NCI-H1417 (cell line): ENCODE data around the gene CLSTN1.
"Not testable (repeated sequence)": the region's sequence is repeated elsewhere in the genome, so short reads cannot be mapped to it uniquely, and the experiment has no call there.

Experiments used
- DNase-seq, 3 experiments: peaks; one replicate each; lab custom pipeline; 2025; lab: John Stamatoyannopoulos, UW

The CLSTN1 gene

DNA sequence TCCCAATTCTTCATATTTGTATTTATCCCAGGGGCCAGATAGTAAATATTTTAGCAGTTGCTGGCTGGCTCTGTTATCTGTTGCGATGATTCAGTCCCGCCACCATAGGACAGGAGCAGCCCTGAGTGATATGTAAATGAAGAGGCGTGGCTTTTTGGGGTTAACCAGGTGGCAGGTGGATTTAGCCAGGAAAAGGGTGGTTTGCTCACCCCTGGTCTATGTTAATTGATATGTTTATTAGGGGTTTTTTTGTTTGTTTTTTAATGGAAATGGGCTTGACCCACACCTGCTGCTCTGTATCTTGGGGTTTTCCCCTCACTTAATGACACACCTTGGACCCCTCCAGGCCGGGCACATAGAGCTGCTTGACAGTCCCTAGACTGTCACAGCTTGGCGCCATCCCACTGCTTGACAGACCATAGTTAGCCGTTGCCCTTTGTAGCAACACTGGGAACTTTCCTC is 109.5 kb downstream of the CLSTN1 start:
- no peak for DNase-seq

DNA sequence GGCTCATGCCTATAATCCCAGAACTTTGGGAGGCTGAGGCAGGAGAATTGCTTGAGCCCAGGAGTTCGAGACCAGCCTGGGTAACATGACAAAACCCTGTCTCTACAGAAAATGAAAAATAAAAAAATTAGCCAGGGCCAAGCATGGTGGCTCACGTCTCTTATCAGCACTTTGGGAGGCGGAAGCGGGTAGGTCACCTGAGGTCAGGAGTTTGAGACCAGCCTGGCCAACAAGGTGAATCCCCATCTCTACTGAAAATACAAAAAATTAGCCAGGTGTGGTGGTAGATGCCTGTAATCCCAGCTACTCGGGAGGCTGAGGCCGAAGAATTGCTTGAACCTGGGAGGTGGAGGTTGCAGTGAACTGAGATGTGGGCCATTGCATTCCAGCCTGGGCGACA is 111.0 kb downstream of the CLSTN1 start:
- DNase-seq = not testable (repeated sequence)

DNA sequence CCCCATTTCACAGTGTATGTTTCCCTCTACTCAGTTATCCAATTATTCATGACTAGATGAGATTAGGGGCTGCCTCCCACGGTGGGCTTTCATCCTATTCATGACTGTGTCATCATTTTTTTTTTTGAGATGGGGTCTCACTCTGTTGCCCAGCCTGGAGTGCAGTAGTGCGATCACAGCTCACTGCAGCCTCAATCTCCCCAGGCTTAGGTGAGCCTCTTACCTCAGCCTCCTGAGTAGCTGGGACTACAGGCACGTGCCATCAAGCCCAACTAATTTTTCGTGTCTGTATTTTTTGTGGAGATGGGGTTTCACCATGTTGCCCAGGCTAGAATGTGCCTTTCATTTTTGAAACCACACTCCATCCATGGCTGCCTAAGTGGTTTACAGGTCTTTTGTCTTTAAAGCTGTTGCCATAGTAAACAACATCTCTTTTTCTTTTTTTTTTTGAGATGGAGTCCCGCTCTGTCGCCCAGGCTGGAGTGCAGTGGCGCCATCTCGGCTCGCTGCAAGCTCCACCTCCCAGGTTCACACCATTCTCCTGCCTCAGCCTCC is 112.2 kb downstream of the CLSTN1 start:
- no peak for DNase-seq

DNA sequence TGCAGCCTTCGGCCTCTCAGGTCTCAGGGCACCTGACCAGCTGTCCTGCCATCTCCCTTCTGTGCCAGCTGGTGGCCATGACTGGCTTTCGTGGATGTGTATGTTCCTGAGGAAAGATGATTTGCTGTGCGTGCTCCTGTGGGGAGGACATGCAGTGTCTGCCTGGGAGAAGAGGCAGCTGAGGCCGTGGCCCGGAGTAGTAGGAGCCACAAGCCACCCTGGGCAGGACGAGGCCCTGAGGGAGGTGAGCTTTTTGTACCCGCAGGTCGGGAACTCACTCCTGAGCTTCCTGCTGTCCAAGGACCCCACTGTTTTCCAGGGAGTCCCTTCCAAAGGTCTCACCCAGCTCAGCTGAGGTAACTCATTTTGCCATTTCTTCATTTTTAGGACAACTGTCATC is 113.7 kb downstream of the CLSTN1 start:
- DNase-seq = no peak

DNA sequence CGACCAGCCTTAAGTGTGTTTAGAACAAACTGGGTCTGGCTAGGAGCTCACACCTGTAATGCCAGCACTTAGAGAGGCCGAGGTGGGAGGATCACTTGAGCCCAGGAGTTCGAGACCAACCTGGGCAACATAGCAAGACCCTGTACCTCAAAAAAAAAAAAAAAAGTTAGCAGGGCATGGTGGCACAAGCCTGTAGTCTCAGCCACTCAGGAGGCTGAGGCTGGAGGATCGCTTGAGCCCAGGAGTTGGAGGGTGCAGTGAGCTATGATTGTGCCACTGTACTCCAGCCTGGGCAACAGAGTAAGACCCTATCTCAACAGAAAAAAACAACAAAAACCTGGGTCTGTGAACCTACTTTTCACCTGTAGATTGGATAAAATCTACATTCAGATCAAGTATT is 117.6 kb downstream of the CLSTN1 start:
- no peak for DNase-seq

DNA sequence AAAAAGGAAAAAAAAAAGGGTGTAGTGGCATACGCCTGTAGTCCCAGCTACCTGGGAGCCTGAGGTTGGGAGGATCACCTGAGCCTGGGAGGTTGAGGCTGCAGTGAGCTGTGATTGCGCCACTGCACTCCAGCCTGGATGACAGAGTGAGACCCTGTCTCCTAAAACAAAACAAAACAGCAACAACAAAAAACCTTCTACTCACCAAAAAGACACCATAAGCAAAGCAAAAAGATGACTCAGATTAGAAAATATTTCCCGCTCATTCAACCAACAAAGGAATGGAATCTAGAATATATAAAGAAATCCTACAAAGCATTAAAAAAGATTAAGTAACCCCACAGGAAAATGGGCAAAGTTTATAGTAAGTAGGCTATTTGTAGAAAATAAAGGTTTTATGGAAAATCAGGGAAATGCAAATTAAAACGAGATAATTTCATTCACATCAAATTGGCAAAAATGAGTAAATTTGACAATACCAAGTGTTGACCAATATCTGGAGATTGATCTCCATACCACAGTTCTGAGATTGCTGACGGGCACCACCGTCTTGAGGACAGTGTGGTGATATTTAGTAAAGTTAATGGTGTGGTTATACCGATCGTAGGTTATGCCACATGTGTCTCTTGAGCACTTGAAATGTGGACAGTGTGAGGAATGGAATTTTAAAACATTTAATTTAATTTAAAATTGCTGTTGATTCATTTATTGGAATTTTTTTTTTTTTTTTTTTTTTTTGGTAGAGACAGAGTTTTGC is 118.2 kb downstream of the CLSTN1 start:
- no peak for DNase-seq

DNA sequence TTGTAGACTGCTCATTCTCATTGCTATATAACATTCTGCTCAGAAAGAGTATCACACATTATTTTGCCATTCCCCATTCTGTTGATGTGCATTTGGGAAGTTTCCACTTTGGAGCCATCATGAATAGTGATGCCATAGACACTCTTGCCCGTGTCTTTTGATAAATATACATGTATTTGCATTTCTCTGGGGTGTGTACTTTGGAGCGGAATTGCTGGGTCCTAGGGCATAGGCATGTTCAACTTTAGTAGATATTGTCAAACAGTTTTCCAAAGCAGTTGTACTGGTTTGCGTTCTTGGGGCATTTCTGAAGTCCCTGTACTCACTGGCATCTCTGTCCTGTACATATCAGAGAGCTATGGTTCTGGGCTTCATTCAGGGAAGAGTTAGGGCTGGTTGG is 120.1 kb downstream of the CLSTN1 start:
- DNase-seq = no peak

DNA sequence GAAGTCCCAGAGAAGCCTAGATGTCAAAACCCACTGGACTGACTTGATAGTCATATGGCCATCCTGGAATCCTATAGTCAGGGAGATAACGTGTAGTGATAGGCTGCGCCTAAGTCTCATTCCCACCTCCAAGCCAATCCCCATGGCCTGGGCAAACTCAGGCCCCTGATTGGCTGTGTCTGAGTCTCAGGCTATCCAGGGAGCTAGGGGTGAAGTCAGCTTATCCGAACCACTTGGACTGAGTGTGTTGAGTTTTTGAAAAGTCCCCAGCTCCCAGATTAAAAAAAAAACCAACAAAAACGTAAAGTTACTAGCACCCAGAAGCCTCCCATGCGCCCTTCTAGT is 120.6 kb downstream of the CLSTN1 start:
- no peak for DNase-seq

DNA sequence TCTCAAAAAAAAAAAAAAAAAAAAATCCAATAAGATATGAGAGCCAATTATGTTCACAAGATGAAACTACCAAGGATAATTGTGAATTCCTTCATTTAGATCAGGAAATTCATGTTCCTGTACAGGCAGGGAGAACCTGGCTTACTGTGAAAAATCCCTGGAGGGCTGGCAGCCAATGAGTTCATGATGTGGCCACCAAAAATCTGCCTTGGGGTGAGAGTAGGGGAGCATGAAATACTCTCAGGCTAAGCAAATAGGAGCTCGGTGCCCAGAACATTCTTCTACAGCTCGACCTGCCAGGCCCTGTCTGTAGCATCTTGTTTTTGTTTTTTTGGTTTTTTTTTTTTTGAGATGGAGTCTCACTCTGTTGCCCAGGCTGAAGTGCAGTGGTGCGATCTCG is 122.1 kb downstream of the CLSTN1 start:
- no peak for DNase-seq

DNA sequence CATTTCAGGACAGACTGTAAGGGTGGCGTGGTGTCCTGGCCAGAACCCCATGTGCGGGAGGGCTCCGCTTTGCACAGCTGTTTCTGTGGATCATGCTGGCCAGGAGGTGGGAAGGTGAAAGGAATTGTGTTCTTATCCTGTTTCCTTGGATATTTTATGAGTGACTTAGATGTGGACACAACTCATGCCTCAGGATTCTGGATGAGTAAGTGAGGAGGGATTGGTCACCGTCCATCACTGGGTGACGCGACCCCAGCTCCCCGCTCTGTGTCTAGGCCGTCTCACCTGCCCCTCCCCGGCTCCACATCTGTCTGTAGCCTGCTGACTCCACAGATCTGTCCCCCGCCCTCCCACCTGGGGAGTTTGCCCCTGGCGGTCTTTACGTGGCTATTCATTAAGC is 123.4 kb downstream of the CLSTN1 start:
- DNase-seq = no peak

- no peak for DNase-seq
These were observed 124.4 kb downstream of the CLSTN1 start for GRCh38 chr1:9699361-9699760.

GRCh38 chr1:9696793-9697192 is 127.0 kb downstream of the CLSTN1 start:
- no peak for DNase-seq

DNA sequence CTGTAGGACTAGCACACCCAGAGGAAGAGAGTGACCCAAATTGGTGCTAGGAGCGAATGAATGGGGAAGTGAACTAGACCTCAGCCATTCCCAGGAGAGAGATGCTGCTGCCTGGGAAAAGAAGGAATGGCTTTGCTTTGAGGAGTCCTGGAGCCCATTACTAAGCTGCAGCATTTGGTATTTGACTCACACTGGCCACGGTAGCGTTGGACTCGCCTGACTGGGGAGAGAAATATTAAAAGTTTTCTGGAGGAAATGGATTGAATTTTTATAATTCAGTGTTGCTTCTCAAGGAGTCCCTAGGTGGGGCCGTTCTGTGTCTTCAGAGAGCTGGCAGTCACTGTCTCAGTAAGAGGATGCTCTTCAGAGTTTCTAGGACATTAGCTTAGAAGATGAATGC is 132.1 kb downstream of the CLSTN1 start:
- no peak for DNase-seq

DNA sequence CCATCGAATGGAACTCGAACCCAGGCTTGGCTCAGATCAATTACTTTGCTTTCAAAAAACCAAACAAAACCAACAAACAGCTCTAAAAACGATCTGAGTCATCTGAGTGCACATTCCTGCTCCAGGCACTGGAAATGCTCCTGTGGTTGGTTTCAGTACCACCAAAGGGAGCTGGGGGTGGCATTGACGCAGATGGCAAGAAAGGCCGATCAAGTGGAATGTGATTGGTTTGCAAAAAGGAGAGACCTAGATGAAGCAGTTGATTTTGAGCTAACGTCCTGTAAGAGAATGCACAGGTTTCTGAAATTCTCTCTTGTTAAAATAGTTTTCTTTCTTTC is 132.7 kb downstream of the CLSTN1 start:
- DNase-seq = no peak

GRCh38 chr1:9690440-9691107 is 133.2 kb downstream of the CLSTN1 start:
- DNase-seq = peak in 1 of 3 experiments; percentile 22

GRCh38 chr1:9689971-9690381 is 133.8 kb downstream of the CLSTN1 start:
- peak in 1 of 3 experiments; percentile 58 for DNase-seq

DNA sequence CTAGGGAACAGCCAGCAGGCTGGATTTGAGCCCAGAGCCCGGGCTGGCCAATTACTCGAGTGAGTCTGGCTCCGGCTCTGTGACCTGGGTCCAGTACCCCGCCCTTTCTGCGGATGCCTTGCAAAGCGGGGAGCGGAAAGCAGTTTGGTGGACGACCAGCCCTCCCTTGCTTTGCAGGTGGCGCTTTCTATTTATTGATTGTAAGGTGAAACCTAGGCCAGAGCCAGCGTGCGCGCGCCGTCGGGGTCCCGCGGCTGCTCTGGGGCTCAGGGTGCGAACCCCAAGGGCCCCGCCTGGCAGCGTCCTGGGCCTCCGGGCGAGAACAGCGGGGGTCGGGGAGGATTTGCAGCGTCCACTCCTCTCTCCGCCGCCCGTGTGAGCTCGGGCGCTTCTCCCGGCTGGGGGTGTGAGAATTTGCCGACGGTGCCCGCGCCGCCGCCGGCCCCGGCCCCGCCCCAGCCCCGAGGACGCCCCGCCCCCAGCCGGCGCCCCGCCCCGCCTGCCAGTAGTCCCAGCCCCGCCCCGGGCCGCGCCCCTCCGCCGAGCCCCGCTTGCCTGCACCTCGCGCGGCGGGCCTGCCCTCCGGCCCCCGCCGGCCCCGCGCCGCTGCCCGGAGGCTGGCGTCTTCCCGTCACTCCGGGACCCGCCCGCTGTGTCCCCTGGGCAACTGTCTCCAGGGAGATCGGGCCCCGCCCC is 134.6 kb downstream of the CLSTN1 start:
- peak; percentile 55 to 80 (median 67) for DNase-seq

- no peak for DNase-seq
These were observed 135.2 kb downstream of the CLSTN1 start for GRCh38 chr1:9688599-9688998.

GRCh38 chr1:9687874-9688582 is 135.7 kb downstream of the CLSTN1 start:
- peak in 2 of 3 experiments; percentile 43 to 63 for DNase-seq

DNA sequence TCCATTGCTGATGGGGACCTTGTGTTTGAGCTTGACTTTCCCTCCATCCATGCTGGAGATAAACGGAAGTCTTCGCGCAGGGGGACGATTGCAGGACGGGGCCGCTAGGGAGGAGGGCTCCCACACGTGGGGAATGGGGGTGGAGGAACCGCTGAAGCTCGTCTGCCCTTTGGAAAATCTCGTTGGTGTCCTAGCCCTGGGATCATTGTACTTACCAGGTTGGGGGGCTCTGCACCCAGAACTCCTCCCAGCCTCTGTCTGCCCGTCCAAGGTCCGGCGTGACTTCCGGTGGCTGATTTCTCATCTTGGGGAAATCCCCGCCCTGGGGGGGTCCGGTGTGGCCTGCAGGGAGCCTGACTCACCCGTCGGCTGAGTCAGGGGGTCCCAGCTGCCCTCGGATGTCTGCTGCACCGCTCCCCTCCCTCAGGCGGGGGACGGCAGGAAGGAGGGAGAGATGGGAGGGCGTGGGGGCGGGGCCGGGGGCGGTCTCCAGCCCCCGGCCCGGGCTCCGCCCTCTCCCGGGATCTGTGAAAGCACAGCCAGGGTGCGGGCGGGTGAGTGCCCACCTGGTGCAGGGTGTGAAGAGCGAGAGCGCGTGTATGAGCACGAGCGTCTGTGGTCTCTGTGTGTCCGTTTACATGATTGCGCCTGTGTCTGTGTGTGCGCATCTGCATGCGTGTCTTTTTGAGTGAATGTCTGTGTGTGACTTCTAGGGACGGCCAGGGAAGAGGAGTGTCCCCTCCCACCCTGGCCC is 136.5 kb downstream of the CLSTN1 start:
- DNase-seq = peak; percentile 48 to 74 (median 72)

GRCh38 chr1:9684801-9685200 is 139.0 kb downstream of the CLSTN1 start:
- no peak for DNase-seq
